ENCODE data around the gene RUNX3. TPM values are rescaled to one million over a fixed set of nuclear protein-coding genes. Genes with fewer than 3 reads are reported as not detected.

RUNX3 gene
- total and polyA plus RNA-seq, 2 donors (not counting 3 experiments of a cell fraction or from before 2014, with no cell fraction given): not detected

GRCh38 chr1:24966724-24967346, 36.8 kb upstream of the RUNX3 start:
- dilution Hi-C loops (cut with MboI; ENCODE audit: extremely low pct_ligation_motif_present, low sequenced_read_pairs) (no loop called here), intact Hi-C loops (cut with micrococcal nuclease) (no loop called here)
- Histone ChIP-seq H3K36me3 (ENCODE audit: control insufficient read depth in 2 of 2, extremely low read depth in 1 of 2, insufficient read depth in 2 of 2, low read length in 2 of 2) (no peaks in the 10 kb centered on the region), H3K27me3 (ENCODE audit: control insufficient read depth in 2 of 2, insufficient read depth in 2 of 2, low read length in 2 of 2) (peaks cover 2 to 4% of the 10 kb centered on the region in 2 experiments), H4K20me1 (replicated peaks; ENCODE audit: control insufficient read depth, extremely low read depth, insufficient read depth, low read length) (no peaks in the 10 kb centered on the region), H3K9ac (replicated peaks; ENCODE audit: extremely low read depth, insufficient read depth, low read length) (no peak overlapping the region), H3K4me3 (replicated peaks in 1 of 3; ENCODE audit: insufficient read depth in 1 of 3, low read depth in 1 of 3, low read length in 3 of 3) (no peak overlapping the region), H3K4me1 (ENCODE audit: control insufficient read depth, extremely low read depth, insufficient read depth, low read length) (no peaks in the 10 kb centered on the region), H2AFZ (ENCODE audit: low read depth, low read length) (no peak overlapping the region), H3K79me2 (ENCODE audit: control insufficient read depth, insufficient read depth, low read length) (no peaks in the 10 kb centered on the region), H3K27ac (ENCODE audit: insufficient read depth, low read depth, low read length) (no peak overlapping the region), H3K4me2 (ENCODE audit: insufficient read depth, low read length) (no peak overlapping the region), H3K9me3 (replicated peaks; ENCODE audit: control insufficient read depth, insufficient read depth, low read length) (no peaks in the 10 kb centered on the region), H3K9me1 (replicated peaks; ENCODE audit: control insufficient read depth, extremely low read depth, insufficient read depth, low read length) (no peaks in the 10 kb centered on the region)
- ChIA-PET POLR2A (no interaction called here), CTCF (no interaction called here)
- no peak for DNase-seq (ENCODE audit: low read depth, low spot score)
- no TSS peak for BruUV-seq (replicated peaks)
- no peak for TF ChIP-seq MYC (IDR thresholded peaks at IDR 0.05; ENCODE audit: low read depth, low read length)
- no peak for TF ChIP-seq POLR2AphosphoS5 (IDR thresholded peaks at IDR 0.05; ENCODE audit: insufficient read depth, low read depth, low read length)
- TF ChIP-seq CTCF (IDR thresholded peaks at IDR 0.05; ENCODE audit: extremely low read depth in 1 of 2, insufficient read depth in 1 of 2, low read depth in 1 of 2, low read length in 2 of 2): no peak
- TF ChIP-seq, protein P1, sequence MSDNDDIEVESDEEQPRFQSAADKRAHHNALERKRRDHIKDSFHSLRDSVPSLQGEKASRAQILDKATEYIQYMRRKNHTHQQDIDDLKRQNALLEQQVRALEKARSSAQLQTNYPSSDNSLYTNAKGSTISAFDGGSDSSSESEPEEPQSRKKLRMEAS (IDR thresholded peaks at IDR 0.05; ENCODE audit: insufficient read depth, insufficient read length): no peak
- TF ChIP-seq EZH2 (IDR thresholded peaks at IDR 0.05; ENCODE audit: borderline replicate concordance, low read depth, low read length, severe bottlenecking): no peak
- no peak for TF ChIP-seq FOS (IDR thresholded peaks at IDR 0.05; ENCODE audit: borderline replicate concordance, insufficient read depth, low read length)
- no peak for TF ChIP-seq JUN (IDR thresholded peaks at IDR 0.05; ENCODE audit: borderline replicate concordance, insufficient read depth, insufficient read length, low read depth)
- no peak for TF ChIP-seq GATA2 (IDR thresholded peaks at IDR 0.05; ENCODE audit: insufficient read depth, insufficient read length, low read depth, low read length)
- no peak for TF ChIP-seq POLR2A (IDR thresholded peaks at IDR 0.05; ENCODE audit: low read depth, low read length)
- no peak for FAIRE-seq
